MM.1S (cell line): Measurements from ENCODE around the gene MYOC.
"Not testable (repeated sequence)": the region's sequence is repeated elsewhere in the genome, so short reads cannot be mapped to it uniquely, and the experiment has no call there.

Source experiments
- DNase-seq: peaks from one replicate; pipeline ENCODE4 v3.0.0-alpha.2; 2015
- H2AFZ ChIP-seq: fragments of 300-600 bp; sonication (generic); 2 replicates; pipeline ENCODE4 v1.6.0; 2016; ENCODE audit warnings: antibody characterized with exemption, low read length
- H3F3A ChIP-seq: fragments of 300-600 bp; sonication (generic); 2 replicates; pipeline ENCODE4 v1.6.1; 2016; ENCODE audit warnings: mild to moderate bottlenecking, antibody characterized with exemption, low read length, moderate library complexity, mixed read lengths; ENCODE audit not compliant: insufficient read depth
- H3K27ac ChIP-seq: fragments of 300-600 bp; sonication (generic); 2 replicates; pipeline ENCODE4 v1.5.1; 2016; ENCODE audit warnings: mild to moderate bottlenecking, low read length
- H3K27me3 ChIP-seq: fragments of 300-600 bp; sonication (generic); replicated peaks from 2 replicates; pipeline ENCODE4 v1.6.0; 2016; ENCODE audit warnings: low read length; ENCODE audit not compliant: insufficient read depth
- H3K36me3 ChIP-seq: fragments of 300-600 bp; sonication (generic); replicated peaks from 2 replicates; pipeline ENCODE4 v1.6.1; 2016; ENCODE audit warnings: mild to moderate bottlenecking, low read length, mixed read lengths; ENCODE audit not compliant: insufficient read depth
- H3K4me1 ChIP-seq: fragments of 300-600 bp; sonication (generic); 2 replicates; pipeline ENCODE4 v1.6.1; 2016; ENCODE audit warnings: low read length, mixed read lengths
- H3K4me2 ChIP-seq: fragments of 300-600 bp; sonication (generic); 2 replicates; pipeline ENCODE4 v1.6.0; 2016; ENCODE audit warnings: low read depth, low read length
- H3K4me3 ChIP-seq: fragments of 300-600 bp; sonication (generic); 2 replicates; pipeline ENCODE4 v1.5.1; 2016; ENCODE audit warnings: low read length, mixed read lengths
- H3K79me2 ChIP-seq: fragments of 300-600 bp; sonication (generic); 2 replicates; pipeline ENCODE4 v1.6.1; 2016; ENCODE audit warnings: mixed run types, low read length, mixed read lengths
- H3K9ac ChIP-seq: fragments of 300-600 bp; sonication (generic); 2 replicates; pipeline ENCODE4 v1.6.1; 2016; ENCODE audit warnings: low read length, mixed read lengths
- H3K9me2 ChIP-seq: fragments of 300-600 bp; sonication (generic); replicated peaks from 2 replicates; pipeline ENCODE4 v1.6.1; 2016; ENCODE audit warnings: mild to moderate bottlenecking, low read length, mixed read lengths; ENCODE audit not compliant: insufficient read depth
- H3K9me3 ChIP-seq: fragments of 300-600 bp; sonication (generic); replicated peaks from 2 replicates; pipeline ENCODE4 v1.6.1; 2016; ENCODE audit warnings: mild to moderate bottlenecking, low read length, mixed read lengths; ENCODE audit not compliant: insufficient read depth
- H4K20me1 ChIP-seq: fragments of 300-600 bp; sonication (generic); 2 replicates; pipeline ENCODE4 v1.6.1; 2016; ENCODE audit warnings: mild to moderate bottlenecking, low read length, moderate library complexity, mixed read lengths; ENCODE audit not compliant: insufficient read depth
- CTCF ChIP-seq: fragments of 300-600 bp; sonication (generic); IDR thresholded peaks from 2 replicates; pipeline ENCODE4 v1.5.1; 2016; ENCODE audit warnings: antibody characterized with exemption, low read length, mixed read lengths
- EZH2 ChIP-seq: fragments of 300-600 bp; sonication (generic); optimal IDR thresholded peaks from 2 replicates; pipeline ENCODE3; 2017; ENCODE audit warnings: low read depth, mild to moderate bottlenecking, antibody characterized with exemption, low read length, mixed read lengths
- EZH2phosphoT487 ChIP-seq: fragments of 300-600 bp; sonication (generic); IDR thresholded peaks from 2 replicates; pipeline ENCODE4 v1.6.1; 2018; ENCODE audit warnings: antibody characterized with exemption, low read length

Gene MYOC

DNA sequence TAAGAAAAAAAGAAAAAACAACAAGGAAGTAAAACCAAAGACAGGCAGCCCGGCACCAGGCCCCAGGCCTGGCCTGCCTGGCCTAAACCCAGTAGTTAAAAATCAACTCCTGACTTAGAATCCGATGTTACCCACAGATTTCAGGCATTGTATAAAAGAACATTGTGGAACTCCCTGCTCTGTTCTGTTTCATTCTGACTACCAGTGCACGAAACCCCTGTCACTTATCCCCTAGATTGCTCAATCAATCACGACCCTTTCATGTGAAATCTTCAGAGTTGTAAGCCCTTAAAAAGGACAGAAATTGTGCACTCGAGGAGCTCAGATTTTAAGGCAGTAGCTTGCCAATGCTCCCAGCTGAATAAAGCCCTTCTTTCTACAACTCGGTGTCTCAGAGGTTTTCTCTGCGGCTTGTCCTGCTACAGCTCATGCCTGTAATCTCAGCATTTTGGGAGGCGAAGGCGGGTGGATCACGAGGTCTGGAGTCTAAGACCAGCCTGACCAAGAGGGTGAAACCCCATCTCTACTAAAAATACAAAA lies 46.0 kb downstream of the MYOC start:
- DNase-seq = no peak
- no peaks in the 10 kb centered on the region for H3K9me3 ChIP-seq
- H3F3A ChIP-seq = no peaks in the 10 kb centered on the region
- H3K27ac ChIP-seq = no peak overlapping the region
- H2AFZ ChIP-seq = no peak overlapping the region
- no peak overlapping the region for H3K4me2 ChIP-seq
- no peaks in the 10 kb centered on the region for H4K20me1 ChIP-seq
- no peak overlapping the region for H3K9ac ChIP-seq
- H3K27me3 ChIP-seq = no peaks in the 10 kb centered on the region
- TF ChIP-seq EZH2phosphoT487 (no peak), CTCF (no peak), EZH2 (no peak)
- H3K79me2 ChIP-seq = no peaks in the 10 kb centered on the region
- no peaks in the 10 kb centered on the region for H3K9me2 ChIP-seq
- no peaks in the 10 kb centered on the region for H3K4me1 ChIP-seq
- H3K36me3 ChIP-seq = no peaks in the 10 kb centered on the region
- no peak overlapping the region for H3K4me3 ChIP-seq

DNA sequence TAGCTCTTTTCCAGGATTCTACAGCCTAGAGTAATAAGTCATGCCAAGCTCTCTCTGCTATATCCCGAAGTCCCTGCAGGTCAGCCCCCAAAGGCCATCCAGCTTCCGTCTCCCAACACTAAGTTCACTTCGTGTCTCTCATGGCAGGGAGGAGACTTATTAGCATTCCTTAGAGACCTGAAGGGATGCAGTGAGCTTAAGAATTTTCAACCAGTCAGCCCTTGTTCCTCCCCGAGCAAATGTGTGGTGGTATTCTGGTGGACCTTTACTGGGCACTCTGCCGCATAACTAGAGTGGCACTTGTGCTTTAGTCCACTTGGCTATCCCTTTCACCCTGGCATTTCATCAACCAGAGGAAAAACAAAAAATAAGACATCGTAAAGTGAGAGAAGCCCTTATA lies 49.4 kb downstream of the MYOC start:
- not testable (repeated sequence) for H3K4me2 ChIP-seq, H2AFZ ChIP-seq, H3K4me1 ChIP-seq, H3K79me2 ChIP-seq, H3F3A ChIP-seq, H4K20me1 ChIP-seq, H3K27ac ChIP-seq, H3K36me3 ChIP-seq, DNase-seq, H3K9ac ChIP-seq, H3K27me3 ChIP-seq, H3K9me2 ChIP-seq, H3K4me3 ChIP-seq, H3K9me3 ChIP-seq

DNA sequence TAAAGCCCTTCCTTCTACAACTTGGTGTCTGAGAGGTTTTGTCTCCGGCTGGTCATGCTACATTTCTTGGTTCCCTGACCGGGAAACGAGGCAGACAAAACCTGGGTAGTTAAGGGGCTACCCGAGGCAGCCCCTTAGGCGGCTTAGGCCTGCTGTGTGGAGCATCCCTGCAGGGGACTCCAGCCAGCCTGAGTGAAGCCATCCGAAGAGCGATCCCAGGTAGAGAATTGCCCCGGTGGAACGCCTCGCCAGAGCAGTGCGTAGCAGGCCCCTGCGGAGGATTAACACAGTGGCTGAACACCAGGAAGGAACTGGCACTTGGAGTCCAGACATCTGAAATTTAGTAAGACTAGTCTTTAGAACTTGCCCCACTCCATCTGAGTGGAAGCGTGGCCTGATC lies 51.6 kb downstream of the MYOC start:
- H3K9me3 ChIP-seq = no peaks in the 10 kb centered on the region
- no peak overlapping the region for H3K27ac ChIP-seq
- no peaks in the 10 kb centered on the region for H3K27me3 ChIP-seq

DNA sequence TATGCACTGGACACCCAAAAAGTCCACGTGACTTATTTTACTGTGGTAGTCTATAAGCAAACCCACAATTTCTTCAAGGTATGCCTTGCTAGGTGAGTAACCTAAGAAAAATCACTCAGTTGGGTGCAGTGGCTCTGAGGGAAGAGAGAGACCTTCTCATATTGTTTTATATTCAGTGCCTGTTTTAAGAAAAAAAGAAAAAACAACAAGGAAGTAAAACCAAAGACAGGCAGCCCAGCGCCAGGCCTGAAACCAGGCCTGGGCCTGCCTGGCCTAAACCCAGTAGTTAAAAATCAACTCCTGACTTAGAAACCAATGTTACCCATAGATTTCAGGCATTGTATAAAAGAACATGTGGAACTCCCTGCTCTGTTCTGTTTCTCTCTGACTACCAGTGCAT lies 52.2 kb downstream of the MYOC start:
- H4K20me1 ChIP-seq, DNase-seq, H3K79me2 ChIP-seq, H3K36me3 ChIP-seq, H3K4me3 ChIP-seq, H2AFZ ChIP-seq, H3K9me2 ChIP-seq, H3K27ac ChIP-seq, H3K27me3 ChIP-seq, H3K4me2 ChIP-seq, H3F3A ChIP-seq, H3K9me3 ChIP-seq, H3K9ac ChIP-seq, H3K4me1 ChIP-seq: not testable (repeated sequence)

More for the DNA sequence above, 51.6 kb downstream of the MYOC start:
- H3K4me3 ChIP-seq = no peak overlapping the region
- no peaks in the 10 kb centered on the region for H4K20me1 ChIP-seq
- no peaks in the 10 kb centered on the region for H3K4me1 ChIP-seq
- H3K36me3 ChIP-seq = no peaks in the 10 kb centered on the region
- no peak overlapping the region for H3K9ac ChIP-seq
- TF ChIP-seq CTCF (no peak), EZH2 (no peak), EZH2phosphoT487 (no peak)
- H3K9me2 ChIP-seq = no peaks in the 10 kb centered on the region
- H3F3A ChIP-seq = no peaks in the 10 kb centered on the region
- H2AFZ ChIP-seq = no peak overlapping the region
- no peak for DNase-seq
- H3K79me2 ChIP-seq = no peaks in the 10 kb centered on the region
- no peak overlapping the region for H3K4me2 ChIP-seq
